ENCODE measurements around the gene WAPL. TPM values are rescaled to one million over a fixed set of nuclear protein-coding genes. Genes with fewer than 3 reads are reported as not detected.
A peak's percentile ranks its signal among the peaks of the same experiment; 100 is the strongest.

Gene WAPL
- total and polyA plus RNA-seq, 10 of the 15 experiments (the other 5 are each of a cell fraction or from before 2014, with no cell fraction given), result 15.7 to 45.8 (median 29.0) TPM

- ChIA-PET SMC1A (ENCODE audit: uncharacterized antibody, unreplicated experiment) (interaction anchor here (1.2 to 1.5 kb wide), 4 partner anchors 10 to 79 kb away, joined by 3 to 5 read pairs (median 3); no protein-coding TSS in a partner anchor), POLR2A (interaction anchor here (0.5 to 0.6 kb wide), 2 partner anchors 60 to 98 kb away, joined by 3 to 4 read pairs; no protein-coding TSS in a partner anchor), CTCF (interaction anchor here (1.1 to 1.5 kb wide), 3 partner anchors 12 to 69 kb away, joined by 3 to 4 read pairs (median 3); no protein-coding TSS in a partner anchor), RAD21 (ENCODE audit: unreplicated experiment) (interaction anchor here (1.3 to 1.5 kb wide), 3 partner anchors 22 to 80 kb away, joined by 3 to 6 read pairs (median 3); no protein-coding TSS in a partner anchor)
- TSS peak; percentile 17 for BruUV-seq (replicated peaks)
- FAIRE-seq (peak; percentile 47), DNase-seq (ENCODE audit: low read depth, low spot score) (no peak), ATAC-seq (no peak)
- Histone ChIP-seq H3K27ac (ENCODE audit: control insufficient read depth, insufficient read depth) (no peak overlapping the region), H3K4me1 (ENCODE audit: control insufficient read depth, insufficient read depth, low read length) (no peaks in the 10 kb centered on the region), H3K79me2 (ENCODE audit: control insufficient read depth, insufficient read depth, low read length) (peaks cover 2% of the 10 kb centered on the region), H3K9ac (ENCODE audit: control insufficient read depth, insufficient read depth, low read length) (no peak overlapping the region), H3K4me3 (no peak overlapping the region), H3K4me2 (ENCODE audit: control insufficient read depth, insufficient read depth) (no peak overlapping the region), H3K9me3 (replicated peaks; ENCODE audit: control insufficient read depth, insufficient read depth, low read length) (no peaks in the 10 kb centered on the region), H3K36me3 (ENCODE audit: control insufficient read depth in 2 of 2, insufficient read depth in 2 of 2, low read length in 1 of 2) (peaks cover 2 to 7% of the 10 kb centered on the region in 2 experiments), H2AFZ (ENCODE audit: control insufficient read depth, low read depth, low read length) (no peak overlapping the region), H4K20me1 (ENCODE audit: control insufficient read depth, insufficient read depth) (no peaks in the 10 kb centered on the region), H3K27me3 (replicated peaks in 1 of 2; ENCODE audit: control insufficient read depth in 2 of 2, insufficient read depth in 2 of 2, low read length in 1 of 2) (no peaks in the 10 kb centered on the region)
- WGBS (ENCODE audit: insufficient coverage, insufficient replicate concordance, low lambda C conversion rate, missing lambda C conversion rate), result 8% methylated on average over 1 of the region's 1 CpG
- intact Hi-C loops (cut with micrococcal nuclease; ENCODE audit: unreplicated experiment) (no loop called here), in situ Hi-C loops (cut with MboI) (no loop called here)
- TF ChIP-seq E2F8 (IDR thresholded peaks at IDR 0.05; ENCODE audit: low read depth, partially characterized antibody) (no peak), ZZZ3 (IDR thresholded peaks at IDR 0.05; ENCODE audit: control insufficient read depth, insufficient read length, low read depth) (no peak), JUND (IDR thresholded peaks at IDR 0.05; ENCODE audit: low read depth, low read length) (no peak), KAT2A (conservative IDR thresholded peaks at IDR 0.05; ENCODE audit: control insufficient read depth, low read depth, low read length) (no peak), PAX8 (IDR thresholded peaks at IDR 0.05) (no peak), MTA3 (IDR thresholded peaks at IDR 0.05; ENCODE audit: borderline replicate concordance, low read length) (no peak), EGR1 (IDR thresholded peaks at IDR 0.05; ENCODE audit: borderline replicate concordance in 1 of 2, low read depth in 2 of 2, low read length in 2 of 2) (no peak), KDM1A (IDR thresholded peaks at IDR 0.05; ENCODE audit: borderline replicate concordance) (no peak), GABPA (IDR thresholded peaks at IDR 0.05; ENCODE audit: low read depth) (no peak), TARDBP (IDR thresholded peaks at IDR 0.05; ENCODE audit: borderline replicate concordance) (no peak), IRF5 (IDR thresholded peaks at IDR 0.05; ENCODE audit: borderline replicate concordance) (no peak), PKNOX1 (IDR thresholded peaks at IDR 0.05) (no peak), CREB1 (IDR thresholded peaks at IDR 0.05; ENCODE audit: low read depth) (no peak), ZNF24 (IDR thresholded peaks at IDR 0.05) (no peak), ATF2 (IDR thresholded peaks at IDR 0.05; ENCODE audit: low read length) (no peak)
Measured at GRCh38 chr10:86480571-86480970, 41.0 kb downstream of the WAPL start.
